ENCODE data around the gene GOLGA7B. TPM values are rescaled to one million over a fixed set of nuclear protein-coding genes. Genes with fewer than 3 reads are reported as not detected.

Gene GOLGA7B
- total and polyA plus RNA-seq, 2 donors (not counting 3 experiments of a cell fraction or from before 2014, with no cell fraction given), result 0.03 TPM; not detected in 1

- dilution Hi-C loops (cut with MboI; ENCODE audit: extremely low pct_ligation_motif_present, low sequenced_read_pairs), result no loop called here
- ChIA-PET CTCF (interaction anchor here (1.0 to 2.3 kb wide), 3 partner anchors 18 to 144 kb away, joined by 3 to 11 read pairs (median 9); no protein-coding TSS in a partner anchor), POLR2A (no interaction called here)
- Histone ChIP-seq H3K36me3 (ENCODE audit: control insufficient read depth in 2 of 2, extremely low read depth in 1 of 2, insufficient read depth in 2 of 2, low read length in 2 of 2) (no peaks in the 10 kb centered on the region), H3K4me2 (ENCODE audit: insufficient read depth, low read length) (no peak overlapping the region), H3K27me3 (ENCODE audit: control insufficient read depth in 2 of 2, insufficient read depth in 2 of 2, low read length in 2 of 2) (no peaks in the 10 kb centered on the region), H3K4me1 (ENCODE audit: control insufficient read depth, extremely low read depth, insufficient read depth, low read length) (peaks cover 15% of the 10 kb centered on the region), H2AFZ (ENCODE audit: low read depth, low read length) (no peak overlapping the region), H3K4me3 (replicated peaks in 1 of 3; ENCODE audit: insufficient read depth in 1 of 3, low read depth in 1 of 3, low read length in 3 of 3) (no peak overlapping the region), H3K9ac (replicated peaks; ENCODE audit: extremely low read depth, insufficient read depth, low read length) (no peak overlapping the region), H3K9me3 (replicated peaks; ENCODE audit: control insufficient read depth, insufficient read depth, low read length) (no peaks in the 10 kb centered on the region), H3K27ac (ENCODE audit: insufficient read depth, low read depth, low read length) (no peak overlapping the region), H3K9me1 (replicated peaks; ENCODE audit: control insufficient read depth, extremely low read depth, insufficient read depth, low read length) (no peaks in the 10 kb centered on the region), H4K20me1 (replicated peaks; ENCODE audit: control insufficient read depth, extremely low read depth, insufficient read depth, low read length) (no peaks in the 10 kb centered on the region), H3K79me2 (ENCODE audit: control insufficient read depth, insufficient read depth, low read length) (no peaks in the 10 kb centered on the region)
- intact Hi-C loops (cut with micrococcal nuclease), result no loop called here
- FAIRE-seq (no peak), DNase-seq (ENCODE audit: low read depth, low spot score) (no peak)
- no peak for TF ChIP-seq GATA2 (IDR thresholded peaks at IDR 0.05; ENCODE audit: insufficient read depth, insufficient read length, low read depth, low read length)
- TF ChIP-seq POLR2AphosphoS5 (IDR thresholded peaks at IDR 0.05; ENCODE audit: insufficient read depth, low read depth, low read length), result no peak
- no peak for TF ChIP-seq EZH2 (IDR thresholded peaks at IDR 0.05; ENCODE audit: borderline replicate concordance, low read depth, low read length, severe bottlenecking)
- no peak for TF ChIP-seq POLR2A (IDR thresholded peaks at IDR 0.05; ENCODE audit: low read depth, low read length)
- TF ChIP-seq CTCF (IDR thresholded peaks at IDR 0.05; ENCODE audit: extremely low read depth in 1 of 2, insufficient read depth in 1 of 2, low read depth in 1 of 2, low read length in 2 of 2), result no peak
- no peak for TF ChIP-seq MYC (IDR thresholded peaks at IDR 0.05; ENCODE audit: low read depth, low read length)
- no peak for TF ChIP-seq FOS (IDR thresholded peaks at IDR 0.05; ENCODE audit: borderline replicate concordance, insufficient read depth, low read length)
- TF ChIP-seq MAX (IDR thresholded peaks at IDR 0.05; ENCODE audit: insufficient read depth, insufficient read length), result no peak
- TF ChIP-seq JUN (IDR thresholded peaks at IDR 0.05; ENCODE audit: borderline replicate concordance, insufficient read depth, insufficient read length, low read depth), result no peak
- no TSS peak for BruUV-seq (replicated peaks)
Observed at GRCh38 chr10:97896756-97897358, 47.2 kb downstream of the GOLGA7B start.
